Measurements from ENCODE around the gene FANCB. TPM values are rescaled to one million over a fixed set of nuclear protein-coding genes. Genes with fewer than 3 reads are reported as not detected.

FANCB gene
- total RNA-seq (2014; rRNA removed; shearing (Covaris generic); ENCODE audit: low replicate concordance): 5.8 and 7.2 TPM in 2 replicates

DNA sequence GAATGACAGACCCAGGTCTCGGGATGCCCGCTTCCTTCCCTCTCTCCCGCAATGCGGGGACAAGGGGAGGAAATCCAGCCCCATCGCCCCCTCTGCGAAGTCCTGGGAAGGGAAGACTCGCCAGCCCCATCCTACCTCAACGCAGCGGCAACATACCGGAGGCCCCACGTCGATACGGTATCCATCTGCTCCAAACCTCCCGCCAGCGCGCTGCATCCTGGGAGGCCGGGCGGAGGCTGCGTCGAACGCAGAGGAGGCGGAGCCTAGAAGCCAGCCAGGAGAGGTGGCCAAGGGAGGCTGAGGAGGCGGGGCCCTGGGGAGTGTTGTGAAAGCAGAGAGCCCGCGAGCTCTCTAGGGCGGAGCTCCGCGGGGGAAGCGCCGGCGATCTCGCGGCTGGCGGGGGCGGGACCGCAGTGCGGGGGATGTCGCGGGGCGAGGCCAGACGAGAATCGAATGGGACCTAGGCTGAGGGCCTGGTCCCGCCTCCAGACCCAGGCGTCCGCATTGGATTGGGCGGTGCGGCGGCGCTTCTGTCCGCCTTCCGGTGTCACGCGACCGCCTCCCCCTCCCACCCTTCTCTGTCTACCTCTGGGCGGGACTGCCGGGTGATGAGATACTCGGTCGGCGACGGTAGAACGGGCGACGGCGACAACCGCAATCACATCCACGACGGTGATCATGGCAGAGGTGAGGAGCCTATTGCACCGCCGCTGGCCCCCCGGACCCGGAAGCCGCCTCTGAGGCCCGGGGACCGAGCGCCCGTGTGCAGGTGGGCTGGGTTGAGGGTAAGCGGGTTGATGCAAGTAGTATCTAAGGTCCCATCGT, at the start of gene FANCB, which contains the start of gene MOSPD2:
Gene FANCB (minus strand): TSS at position 219 of the 825 bp plus-strand sequence. CDS start 7,559 bp downstream, outside the sequence.
Gene MOSPD2 (plus strand): TSS at position 571 of the 825 bp plus-strand sequence. CDS start 108 bp downstream, at position 679.
- no peaks in the 10 kb centered on the region for H3K9me3 ChIP-seq
- H3K27me3 ChIP-seq: no peaks in the 10 kb centered on the region
- DNase-seq: peak; percentile 95

DNA sequence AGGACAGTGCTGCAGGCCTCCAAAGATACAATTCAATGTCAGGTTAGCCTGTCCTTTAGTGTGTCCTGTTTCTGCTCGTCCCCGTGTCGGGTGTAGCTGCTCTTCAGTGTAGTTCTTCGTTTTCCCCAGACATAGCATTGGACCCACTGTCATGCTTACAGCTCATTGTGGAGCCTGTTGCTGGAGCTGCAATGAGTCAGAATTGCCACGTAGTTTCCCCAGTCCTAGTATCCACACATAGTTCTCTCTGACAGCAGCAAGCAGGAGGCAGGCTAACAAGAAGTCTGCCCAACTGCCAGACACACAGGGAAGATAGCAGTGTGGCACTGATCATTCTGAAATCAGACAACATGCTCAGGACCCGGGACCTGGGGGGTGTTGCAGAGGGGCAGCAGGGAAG, 49.6 kb upstream of the FANCB start:
- no peak overlapping the region for H3K4me3 ChIP-seq
- no peaks in the 10 kb centered on the region; the same call in none of the 2 replicates for H3K36me3 ChIP-seq
- H3K9me3 ChIP-seq: no peaks in the 10 kb centered on the region
- no peaks in the 10 kb centered on the region for H3K27me3 ChIP-seq
- DNase-seq: peak; percentile 49

More for the DNA sequence above, at the start of gene FANCB, which contains the start of gene MOSPD2:
- Histone ChIP-seq H3K4me3 (peak within 1 kb of the TSS; percentile 66), H3K36me3 (peaks cover 8% of the 10 kb centered on the region)

DNA sequence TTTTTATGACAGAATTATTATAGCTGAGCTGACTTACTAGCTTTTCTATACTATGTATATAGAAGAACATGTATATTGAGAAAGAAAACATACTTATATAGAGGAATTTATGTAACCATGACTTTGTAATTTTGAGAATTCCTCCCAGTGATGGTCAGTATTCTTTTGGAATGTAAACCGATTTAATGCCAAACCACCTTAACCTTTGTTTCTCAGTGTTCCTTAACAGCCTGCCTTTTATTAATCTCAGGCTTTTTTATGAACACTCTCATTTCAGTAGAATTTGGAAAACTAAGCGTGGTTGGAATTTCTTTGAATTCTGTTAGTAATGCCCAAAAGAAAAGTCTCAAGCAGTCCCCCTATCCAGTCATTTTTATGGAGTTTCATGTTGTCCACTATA, 47.3 kb upstream of the FANCB start:
- DNase-seq: no peak
- no peaks in the 10 kb centered on the region; the same call in none of the 2 replicates for H3K36me3 ChIP-seq
- no peaks in the 10 kb centered on the region for H3K27me3 ChIP-seq
- H3K9me3 ChIP-seq: no peaks in the 10 kb centered on the region
- no peak overlapping the region for H3K4me3 ChIP-seq

DNA sequence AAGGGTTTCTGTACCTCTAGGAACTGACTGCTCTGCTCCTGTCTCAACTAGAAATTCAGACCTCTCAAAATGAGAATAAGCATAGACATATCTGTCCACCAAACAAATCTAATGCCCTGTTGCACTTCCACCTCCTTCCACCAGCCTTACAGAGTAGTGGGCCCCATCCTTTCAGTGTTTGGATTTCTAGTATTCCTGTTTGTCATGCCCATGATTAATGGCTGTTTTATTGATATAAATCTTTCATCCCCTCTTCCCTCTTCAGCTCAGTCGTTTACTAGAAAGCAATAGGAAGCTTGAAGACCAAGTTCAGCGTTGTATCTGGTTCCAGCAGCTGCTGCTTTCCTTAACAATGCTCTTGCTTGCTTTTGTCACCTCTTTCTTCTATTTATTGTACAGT, 46.5 kb upstream of the FANCB start:
- Histone ChIP-seq H3K9me3 (no peaks in the 10 kb centered on the region), H3K4me3 (no peak overlapping the region), H3K36me3 (no peaks in the 10 kb centered on the region; the same call in none of the 2 replicates), H3K27me3 (no peaks in the 10 kb centered on the region)
- DNase-seq: no peak

DNA sequence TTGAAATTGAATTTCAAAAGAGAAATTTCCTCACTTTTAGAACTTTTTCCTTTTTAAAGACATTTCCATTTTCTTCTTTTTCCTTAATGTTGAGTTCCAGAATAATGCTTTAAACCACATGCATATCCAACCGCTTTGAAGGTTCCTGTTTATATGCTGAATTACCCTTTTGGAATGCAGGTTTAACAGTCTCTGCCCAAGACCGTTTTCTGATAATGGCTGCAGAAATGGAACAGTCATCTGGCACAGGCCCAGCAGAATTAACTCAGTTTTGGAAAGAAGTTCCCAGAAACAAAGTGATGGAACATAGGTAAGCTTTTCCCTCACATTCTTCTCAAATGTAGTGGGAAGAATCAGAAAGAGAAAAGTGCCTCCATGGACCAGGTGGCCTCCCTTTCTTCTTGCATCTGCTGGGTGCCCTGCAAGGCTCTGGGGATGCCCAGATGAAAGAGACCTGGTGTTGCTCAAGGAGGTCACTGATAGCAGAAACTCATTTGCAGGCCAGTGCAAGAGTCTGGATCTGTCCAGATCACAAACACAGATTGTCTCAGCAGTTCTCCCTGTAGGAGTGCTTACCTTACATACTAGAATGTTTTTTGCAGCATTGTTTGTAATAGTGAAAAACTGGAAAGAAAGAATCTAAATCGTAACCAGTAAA, 43.3 kb upstream of the FANCB start:
- DNase-seq: peak; percentile 43

DNA sequence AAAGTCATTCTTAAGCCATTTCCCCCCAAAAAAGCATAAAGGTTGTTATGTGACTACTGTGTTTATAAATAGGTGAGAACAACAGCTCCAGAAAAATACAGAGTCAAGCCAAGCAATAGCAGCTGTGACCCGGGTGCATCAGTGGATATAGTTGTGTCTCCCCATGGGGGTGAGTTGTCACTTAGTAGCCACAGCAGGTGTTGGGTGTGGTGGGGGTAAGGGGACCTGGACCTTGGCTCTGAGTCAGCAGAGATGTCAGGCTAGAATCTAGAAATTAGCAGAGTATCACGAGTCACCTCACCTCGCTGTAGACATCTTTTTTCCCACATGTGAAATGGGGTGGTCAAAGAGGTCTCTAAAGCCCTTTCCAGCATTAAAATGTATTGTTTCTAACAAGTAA, 42.7 kb upstream of the FANCB start:
- Histone ChIP-seq H3K9me3 (no peaks in the 10 kb centered on the region), H3K27me3 (no peaks in the 10 kb centered on the region), H3K4me3 (no peak overlapping the region), H3K36me3 (no peaks in the 10 kb centered on the region; the same call in none of the 2 replicates)
- DNase-seq: no peak

More for the DNA sequence above, 43.3 kb upstream of the FANCB start:
- no peak overlapping the region for H3K4me3 ChIP-seq
- no peaks in the 10 kb centered on the region; the same call in none of the 2 replicates for H3K36me3 ChIP-seq
- no peaks in the 10 kb centered on the region for H3K9me3 ChIP-seq
- no peaks in the 10 kb centered on the region for H3K27me3 ChIP-seq

DNA sequence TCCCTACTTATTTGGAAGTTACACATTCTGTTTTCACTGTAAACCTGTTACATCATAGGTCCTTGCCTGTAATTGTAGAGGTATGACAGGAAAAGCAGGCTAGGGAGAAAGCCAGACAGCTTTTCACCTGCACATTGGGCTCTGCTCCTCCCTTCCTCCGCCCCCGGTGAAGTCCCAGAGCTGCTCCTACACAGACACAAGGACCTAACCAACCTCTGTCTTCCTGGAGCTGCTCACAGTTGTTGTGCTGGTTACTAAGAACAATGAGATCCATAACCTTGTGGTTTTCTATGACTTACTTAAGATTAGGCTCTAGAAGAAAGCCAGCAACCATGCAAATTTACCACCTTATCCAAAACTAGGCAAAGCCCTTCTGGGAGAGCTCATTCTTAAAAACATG, 40.4 kb upstream of the FANCB start:
- H3K4me3 ChIP-seq: no peak overlapping the region
- no peaks in the 10 kb centered on the region for H3K27me3 ChIP-seq
- no peak for DNase-seq
- H3K9me3 ChIP-seq: no peaks in the 10 kb centered on the region
- H3K36me3 ChIP-seq: no peaks in the 10 kb centered on the region; the same call in 1 of the 2 replicates

DNA sequence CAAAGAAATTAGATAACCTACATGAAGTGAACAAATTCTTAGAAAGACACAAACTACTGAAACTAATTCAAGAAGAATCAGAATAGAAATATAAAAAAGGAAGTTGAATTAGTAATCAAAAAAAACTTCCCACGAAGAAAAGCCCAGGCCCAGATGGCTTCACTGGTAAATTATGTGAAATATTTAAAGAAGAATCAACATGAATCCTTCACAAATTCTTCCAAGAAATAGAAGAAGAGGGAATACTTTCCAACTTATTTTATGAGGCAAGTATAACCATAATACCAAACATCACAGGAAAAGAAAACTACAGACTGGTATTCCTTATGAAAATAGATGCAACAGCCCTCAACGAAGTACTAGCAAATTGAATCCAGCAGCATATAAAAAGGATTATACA, 31.0 kb upstream of the FANCB start:
- no peaks in the 10 kb centered on the region for H3K27me3 ChIP-seq
- H3K9me3 ChIP-seq: no peaks in the 10 kb centered on the region
- DNase-seq: no peak
- no peak overlapping the region for H3K4me3 ChIP-seq
- H3K36me3 ChIP-seq: no peaks in the 10 kb centered on the region; the same call in 1 of the 2 replicates

DNA sequence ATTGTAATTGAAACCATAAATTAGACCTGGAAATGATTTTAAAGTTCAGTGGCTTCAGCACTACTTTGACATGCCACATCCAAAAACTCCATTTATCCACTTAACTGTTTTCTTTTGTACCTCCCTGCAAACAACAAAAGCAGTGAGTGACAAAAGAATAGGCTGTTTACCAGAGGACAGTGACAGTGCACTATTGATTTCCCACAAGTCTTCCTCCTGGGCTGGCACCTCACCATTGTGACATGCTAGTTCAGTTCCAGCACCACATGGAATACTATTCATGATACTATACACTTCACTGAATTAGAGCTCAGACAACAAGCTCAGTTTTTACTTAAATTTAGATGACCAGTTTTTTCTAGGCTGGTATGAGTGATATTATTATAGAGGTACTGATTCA, 29.7 kb upstream of the FANCB start:
- Histone ChIP-seq H3K36me3 (no peaks in the 10 kb centered on the region; the same call in 1 of the 2 replicates), H3K4me3 (no peak overlapping the region), H3K9me3 (no peaks in the 10 kb centered on the region), H3K27me3 (no peaks in the 10 kb centered on the region)
- no peak for DNase-seq

DNA sequence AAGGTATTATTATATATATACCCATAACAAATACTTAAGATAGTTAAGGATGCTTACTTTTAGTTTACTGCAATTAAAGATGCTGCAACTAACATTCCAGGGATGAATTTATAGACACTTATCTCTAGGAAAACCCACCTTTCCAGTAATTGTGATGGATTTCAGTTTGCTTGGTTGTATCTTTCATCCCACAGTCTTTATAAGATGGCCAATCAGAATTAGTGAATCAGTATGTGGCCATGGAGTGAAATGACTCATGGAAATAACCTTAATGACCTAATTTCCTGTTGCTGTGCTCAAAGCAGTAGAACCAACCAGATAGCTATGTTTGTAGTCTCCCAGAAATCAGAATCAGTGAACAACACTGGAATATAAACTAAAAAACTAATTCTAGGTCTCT, 26.7 kb upstream of the FANCB start:
- DNase-seq: no peak
- Histone ChIP-seq H3K4me3 (no peak overlapping the region), H3K27me3 (no peaks in the 10 kb centered on the region), H3K9me3 (no peaks in the 10 kb centered on the region), H3K36me3 (no peaks in the 10 kb centered on the region; the same call in 1 of the 2 replicates)

DNA sequence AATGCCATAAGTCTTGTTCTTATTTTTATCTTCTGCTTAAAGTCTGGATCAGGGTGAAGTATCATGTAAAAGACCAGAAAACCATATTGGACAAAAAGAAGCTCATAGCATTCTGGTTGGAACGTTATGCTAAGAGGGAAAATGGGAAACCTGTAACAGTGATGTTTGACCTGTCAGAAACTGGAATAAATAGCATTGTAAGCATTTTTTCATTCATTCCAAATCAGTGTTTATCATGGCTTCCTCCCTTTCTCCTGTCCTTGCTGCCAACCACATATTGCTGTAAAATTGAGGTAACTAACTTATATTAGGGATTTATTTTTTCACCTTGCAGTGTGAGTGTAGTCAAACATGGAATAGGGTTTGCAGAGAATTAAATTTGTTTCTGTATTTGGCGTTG, 24.2 kb upstream of the FANCB start:
- DNase-seq: no peak

DNA sequence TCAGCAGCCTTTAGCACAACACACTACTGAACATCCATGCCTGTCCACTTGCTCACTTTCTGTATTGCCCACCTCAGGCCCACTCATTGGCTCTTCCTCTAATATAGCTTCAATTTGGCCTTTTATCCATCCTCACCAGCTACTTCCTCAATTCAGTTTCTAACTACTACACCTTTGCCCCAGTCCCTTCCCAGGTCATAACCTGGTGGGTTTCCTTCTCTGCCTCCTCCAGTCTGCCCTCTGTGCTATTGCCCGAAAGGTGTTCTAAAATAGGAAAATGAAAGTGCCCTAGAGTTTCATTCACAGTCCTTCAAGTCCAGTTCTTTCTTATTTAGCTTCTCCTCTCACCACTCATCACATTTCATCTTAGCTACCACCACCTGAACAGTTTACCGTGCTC, 23.4 kb upstream of the FANCB start:
- no peak for DNase-seq
- Histone ChIP-seq H3K36me3 (no peaks in the 10 kb centered on the region), H3K9me3 (no peaks in the 10 kb centered on the region), H3K27me3 (no peaks in the 10 kb centered on the region), H3K4me3 (no peak overlapping the region)

More for the DNA sequence above, 24.2 kb upstream of the FANCB start:
- Histone ChIP-seq H3K36me3 (no peaks in the 10 kb centered on the region), H3K27me3 (no peaks in the 10 kb centered on the region), H3K4me3 (no peak overlapping the region), H3K9me3 (no peaks in the 10 kb centered on the region)

DNA sequence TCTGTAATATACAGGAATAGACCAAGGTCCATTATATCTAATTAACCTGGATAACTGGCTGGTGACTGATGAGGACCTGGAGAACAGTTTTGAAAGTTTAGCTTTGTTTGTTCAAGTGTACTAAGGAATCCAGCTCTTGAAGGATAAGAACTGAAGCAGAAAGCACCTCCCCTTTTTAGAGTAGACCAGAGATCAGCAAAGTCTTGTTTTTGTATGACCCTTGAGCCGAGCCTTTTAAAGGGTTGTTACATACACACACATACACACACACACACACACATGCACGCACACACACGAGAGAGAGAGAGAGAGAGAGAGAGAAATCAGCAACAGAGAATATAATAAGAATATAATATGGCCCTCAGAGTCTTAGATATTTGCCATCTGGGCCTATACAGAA, 13.4 kb upstream of the FANCB start:
- DNase-seq: no peak
- H3K36me3 ChIP-seq: no peaks in the 10 kb centered on the region
- H3K4me3 ChIP-seq: no peak overlapping the region
- no peaks in the 10 kb centered on the region for H3K9me3 ChIP-seq
- H3K27me3 ChIP-seq: no peaks in the 10 kb centered on the region

DNA sequence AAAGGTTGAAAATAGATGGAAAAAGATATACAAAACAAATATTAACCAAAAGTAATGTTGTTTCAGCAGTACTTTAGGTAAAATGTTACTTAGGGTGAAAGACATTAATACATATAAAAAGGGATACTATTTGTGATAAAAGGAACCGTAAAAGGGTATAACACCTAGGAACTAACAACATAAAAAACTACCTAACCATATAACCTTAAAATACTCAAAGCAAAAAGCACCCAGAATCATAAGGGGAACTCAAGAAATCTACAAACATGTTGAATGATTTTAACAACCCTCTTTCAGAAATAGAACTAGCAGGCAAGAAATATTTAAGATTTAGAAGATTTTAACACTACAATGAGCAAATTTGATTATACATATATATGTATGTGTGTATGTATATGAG, 11.8 kb upstream of the FANCB start:
- Histone ChIP-seq H3K4me3 (no peak overlapping the region), H3K27me3 (no peaks in the 10 kb centered on the region), H3K9me3 (no peaks in the 10 kb centered on the region), H3K36me3 (no peaks in the 10 kb centered on the region)
- no peak for DNase-seq

DNA sequence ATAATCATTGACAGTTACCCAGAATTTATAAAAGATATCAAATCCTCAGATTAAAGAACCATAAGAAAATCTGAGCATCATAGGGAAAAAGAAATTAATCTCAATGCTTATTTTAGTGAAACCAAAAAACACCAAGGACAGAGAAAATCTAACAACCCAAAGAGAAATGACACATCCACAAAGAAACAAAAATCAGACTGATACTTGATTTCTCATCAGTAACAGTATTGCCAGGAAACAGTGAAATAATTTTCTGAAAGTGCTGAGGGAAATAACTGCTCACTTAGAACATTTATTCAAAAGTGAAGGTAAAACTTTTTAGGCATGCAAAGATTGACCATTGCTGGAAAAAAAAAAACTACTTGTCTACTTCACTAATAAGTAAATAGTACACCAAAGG, 11.0 kb upstream of the FANCB start:
- Histone ChIP-seq H3K27me3 (no peaks in the 10 kb centered on the region), H3K4me3 (no peak overlapping the region), H3K9me3 (no peaks in the 10 kb centered on the region), H3K36me3 (no peaks in the 10 kb centered on the region)
- DNase-seq: no peak

DNA sequence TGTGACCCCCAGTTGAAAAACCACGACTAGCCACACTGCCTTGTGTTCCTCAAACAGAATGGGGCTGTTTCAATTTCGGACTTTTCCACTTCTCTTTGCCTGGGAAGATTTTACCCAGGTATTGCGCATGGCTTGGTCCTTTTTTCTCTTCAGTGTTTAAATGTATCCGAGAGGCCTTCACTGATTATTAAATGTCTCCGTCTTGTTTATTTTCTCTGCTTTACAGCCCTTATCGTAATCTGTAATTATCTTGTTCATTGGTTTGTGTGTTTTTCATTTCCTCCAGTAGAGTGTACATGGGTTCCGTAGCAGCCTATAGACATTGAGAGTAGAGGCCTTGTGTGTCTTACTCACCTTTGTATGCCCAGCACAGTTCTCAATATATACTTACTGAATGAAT, 2.8 kb upstream of the FANCB start:
- H3K4me3 ChIP-seq: no peak overlapping the region
- 0 out of 2 replicates have a peak, but pooled peaks cover 1% of the 10 kb centered on the region for H3K36me3 ChIP-seq
- no peak for DNase-seq
- H3K27me3 ChIP-seq: no peaks in the 10 kb centered on the region
- no peaks in the 10 kb centered on the region for H3K9me3 ChIP-seq

DNA sequence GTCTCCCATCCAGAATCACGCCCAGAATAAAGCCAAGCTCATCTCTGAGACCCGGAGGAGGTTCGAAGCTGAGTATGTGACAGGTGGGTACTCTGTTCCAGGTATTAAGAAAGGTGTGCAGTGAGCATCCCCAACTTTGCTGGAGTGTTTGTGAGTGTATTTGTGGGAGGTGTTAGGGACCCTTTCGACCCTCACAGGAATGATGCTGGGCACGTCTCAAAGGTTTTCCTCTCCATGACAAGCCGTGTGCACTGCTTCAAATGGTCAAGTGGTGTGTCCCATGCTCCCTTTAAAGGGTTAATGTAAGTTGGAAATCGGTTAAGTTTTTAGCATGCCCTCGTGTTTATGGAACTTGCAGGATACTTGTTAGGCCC, 794 bp upstream of the FANCB start:
- DNase-seq: no peak
- H3K27me3 ChIP-seq: no peaks in the 10 kb centered on the region
- peaks cover 3% of the 10 kb centered on the region for H3K36me3 ChIP-seq
- H3K4me3 ChIP-seq: peak overlapping the region; percentile 66
- no peaks in the 10 kb centered on the region for H3K9me3 ChIP-seq
